Measurements from ENCODE around the gene MINDY4.

Gene MINDY4

DNA sequence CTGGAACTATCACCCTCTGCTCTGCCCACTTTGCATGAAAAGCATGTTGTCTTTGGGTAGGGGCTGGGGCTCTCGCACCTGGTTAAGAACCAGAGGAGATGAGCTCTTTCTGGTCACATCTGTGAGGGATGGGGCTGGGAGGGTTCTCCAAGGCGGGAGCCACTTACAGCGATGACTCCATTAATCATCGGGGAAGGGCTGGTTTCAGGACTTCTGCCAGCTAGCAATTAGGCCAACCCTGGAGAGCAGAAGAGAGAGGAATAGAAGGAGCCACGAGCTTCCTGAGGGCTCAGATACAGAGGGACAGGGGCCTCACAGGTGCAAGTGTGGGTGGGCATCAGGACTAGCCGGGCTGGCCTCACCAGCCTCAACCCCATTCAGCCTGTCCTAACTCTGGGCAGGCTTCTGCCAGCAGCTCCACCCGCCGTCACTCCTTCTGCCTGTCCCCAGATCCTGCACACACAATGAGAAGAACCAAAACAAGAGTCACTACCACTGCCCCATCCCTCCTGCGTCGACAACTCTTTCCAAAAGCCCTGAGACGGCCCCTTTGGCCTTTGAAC is 148.9 kb downstream of the MINDY4 start:
- Histone ChIP-seq H3K27ac (ENCODE audit: low read depth in 2 of 2, low read length in 2 of 2) (no peak overlapping the region), H3K4me1 (ENCODE audit: control insufficient read depth in 2 of 2, insufficient read depth in 2 of 2, low read length in 2 of 2) (peaks cover 0 to 19% of the 10 kb centered on the region in 2 donors), H3K36me3 (ENCODE audit: control insufficient read depth in 2 of 2, insufficient read depth in 2 of 2, low read length in 2 of 2) (peaks cover 3 to 12% of the 10 kb centered on the region in 2 donors), H3K9me3 (ENCODE audit: control insufficient read depth in 2 of 2, low read length in 2 of 2) (no peaks in the 10 kb centered on the region), H3K27me3 (ENCODE audit: control insufficient read depth in 2 of 2, insufficient read depth in 2 of 2, low read length in 2 of 2) (no peaks in the 10 kb centered on the region), H3K4me3 (ENCODE audit: low read length in 2 of 2) (no peak overlapping the region), H3K9ac (ENCODE audit: low read depth in 1 of 2, low read length in 2 of 2) (no peak overlapping the region)

GRCh38 chr7:30920584-30921539 is 149.6 kb downstream of the MINDY4 start:
- H3K4me3 ChIP-seq (ENCODE audit: low read length in 2 of 2): no peak overlapping the region
- H3K9me3 ChIP-seq (ENCODE audit: control insufficient read depth in 2 of 2, low read length in 2 of 2): no peaks in the 10 kb centered on the region
- H3K27ac ChIP-seq (ENCODE audit: low read depth in 2 of 2, low read length in 2 of 2): no peak overlapping the region
- no peak overlapping the region for H3K9ac ChIP-seq (ENCODE audit: low read depth in 1 of 2, low read length in 2 of 2)
- no peaks in the 10 kb centered on the region for H3K27me3 ChIP-seq (ENCODE audit: control insufficient read depth in 2 of 2, insufficient read depth in 2 of 2, low read length in 2 of 2)
- H3K4me1 ChIP-seq (ENCODE audit: control insufficient read depth in 2 of 2, insufficient read depth in 2 of 2, low read length in 2 of 2): peaks cover 0 to 15% of the 10 kb centered on the region in 2 donors
- H3K36me3 ChIP-seq (ENCODE audit: control insufficient read depth in 2 of 2, insufficient read depth in 2 of 2, low read length in 2 of 2): peaks cover 3 to 17% of the 10 kb centered on the region in 2 donors

- H3K9me3 ChIP-seq (ENCODE audit: control insufficient read depth in 2 of 2, low read length in 2 of 2): no peaks in the 10 kb centered on the region
- peaks cover 3 to 19% of the 10 kb centered on the region in 2 donors for H3K36me3 ChIP-seq (ENCODE audit: control insufficient read depth in 2 of 2, insufficient read depth in 2 of 2, low read length in 2 of 2)
- peaks cover 0 to 11% of the 10 kb centered on the region in 2 donors for H3K4me1 ChIP-seq (ENCODE audit: control insufficient read depth in 2 of 2, insufficient read depth in 2 of 2, low read length in 2 of 2)
- no peak overlapping the region for H3K9ac ChIP-seq (ENCODE audit: low read depth in 1 of 2, low read length in 2 of 2)
- H3K27me3 ChIP-seq (ENCODE audit: control insufficient read depth in 2 of 2, insufficient read depth in 2 of 2, low read length in 2 of 2): no peaks in the 10 kb centered on the region
- H3K27ac ChIP-seq (ENCODE audit: low read depth in 2 of 2, low read length in 2 of 2): no peak overlapping the region
- H3K4me3 ChIP-seq (ENCODE audit: low read length in 2 of 2): no peak overlapping the region
These were observed 150.6 kb downstream of the MINDY4 start for GRCh38 chr7:30921540-30922401.

DNA sequence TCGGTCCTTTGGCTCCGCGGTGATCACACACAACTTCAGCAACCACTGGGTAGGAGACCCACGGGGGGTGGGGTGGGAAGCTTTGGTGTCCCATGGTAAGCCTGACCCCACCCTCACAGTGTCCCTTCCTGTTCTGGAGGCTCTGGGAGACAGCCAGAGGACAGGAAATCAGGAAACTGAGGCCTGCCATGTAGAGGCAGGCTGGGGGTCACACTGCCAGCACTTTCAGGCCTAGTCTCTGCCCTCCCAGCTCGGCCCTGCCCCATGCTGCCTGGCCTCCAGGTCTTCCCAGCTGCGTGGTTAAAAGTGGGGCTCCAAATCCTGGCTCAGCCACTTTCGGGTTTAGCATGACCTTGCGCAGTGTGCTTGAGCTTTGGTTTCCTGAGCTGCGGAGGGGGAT is 151.4 kb downstream of the MINDY4 start:
- Histone ChIP-seq H3K9ac (ENCODE audit: low read depth in 1 of 2, low read length in 2 of 2) (no peak overlapping the region), H3K27me3 (ENCODE audit: control insufficient read depth in 2 of 2, insufficient read depth in 2 of 2, low read length in 2 of 2) (no peaks in the 10 kb centered on the region), H3K9me3 (ENCODE audit: control insufficient read depth in 2 of 2, low read length in 2 of 2) (peaks cover 0 to 2% of the 10 kb centered on the region in 2 donors), H3K4me3 (ENCODE audit: low read length in 2 of 2) (no peak overlapping the region), H3K27ac (ENCODE audit: low read depth in 2 of 2, low read length in 2 of 2) (no peak overlapping the region), H3K4me1 (ENCODE audit: control insufficient read depth in 2 of 2, insufficient read depth in 2 of 2, low read length in 2 of 2) (peaks cover 0 to 8% of the 10 kb centered on the region in 2 donors), H3K36me3 (ENCODE audit: control insufficient read depth in 2 of 2, insufficient read depth in 2 of 2, low read length in 2 of 2) (peaks cover 3 to 19% of the 10 kb centered on the region in 2 donors)

DNA sequence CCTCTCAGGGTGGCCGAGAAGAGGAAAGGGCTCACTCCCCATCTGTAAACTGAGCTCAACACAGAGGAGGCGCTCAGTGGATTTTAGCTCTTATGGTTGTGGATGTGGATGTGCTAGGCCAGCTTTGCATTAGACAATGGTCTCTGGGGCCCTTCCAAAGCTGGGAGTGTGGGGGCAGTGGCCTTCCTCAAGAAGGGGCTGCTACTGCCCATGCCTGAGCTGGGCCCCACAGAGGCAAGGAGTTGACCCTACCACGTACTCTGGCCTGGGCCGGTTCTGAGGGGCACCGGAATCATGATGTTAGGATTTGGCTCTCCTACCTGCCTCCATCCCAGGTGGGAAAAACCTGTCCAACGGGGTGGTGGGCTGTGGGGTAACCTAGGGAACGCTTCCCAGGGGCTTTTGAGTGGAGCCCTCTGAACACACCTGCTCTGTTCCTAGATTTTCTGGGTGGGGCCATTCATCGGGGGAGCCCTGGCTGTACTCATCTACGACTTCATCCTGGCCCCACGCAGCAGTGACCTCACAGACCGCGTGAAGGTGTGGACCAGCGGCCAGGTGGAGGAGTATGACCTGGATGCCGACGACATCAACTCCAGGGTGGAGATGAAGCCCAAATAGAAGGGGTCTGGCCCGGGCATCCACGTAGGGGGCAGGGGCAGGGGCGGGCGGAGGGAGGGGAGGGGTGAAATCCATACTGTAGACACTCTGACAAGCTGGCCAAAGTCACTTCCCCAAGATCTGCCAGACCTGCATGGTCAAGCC is 152.0 kb downstream of the MINDY4 start:
- Histone ChIP-seq H3K4me1 (ENCODE audit: control insufficient read depth in 2 of 2, insufficient read depth in 2 of 2, low read length in 2 of 2) (peaks cover 0 to 8% of the 10 kb centered on the region in 2 donors), H3K27ac (ENCODE audit: low read depth in 2 of 2, low read length in 2 of 2) (no peak overlapping the region), H3K4me3 (ENCODE audit: low read length in 2 of 2) (no peak overlapping the region), H3K27me3 (ENCODE audit: control insufficient read depth in 2 of 2, insufficient read depth in 2 of 2, low read length in 2 of 2) (no peaks in the 10 kb centered on the region), H3K9ac (ENCODE audit: low read depth in 1 of 2, low read length in 2 of 2) (no peak overlapping the region), H3K36me3 (ENCODE audit: control insufficient read depth in 2 of 2, insufficient read depth in 2 of 2, low read length in 2 of 2) (peaks cover 3 to 19% of the 10 kb centered on the region in 2 donors), H3K9me3 (ENCODE audit: control insufficient read depth in 2 of 2, low read length in 2 of 2) (peaks cover 0 to 2% of the 10 kb centered on the region in 2 donors)

- Histone ChIP-seq H3K27me3 (ENCODE audit: control insufficient read depth in 2 of 2, insufficient read depth in 2 of 2, low read length in 2 of 2) (no peaks in the 10 kb centered on the region), H3K36me3 (ENCODE audit: control insufficient read depth in 2 of 2, insufficient read depth in 2 of 2, low read length in 2 of 2) (peaks cover 3 to 19% of the 10 kb centered on the region in 2 donors), H3K9me3 (ENCODE audit: control insufficient read depth in 2 of 2, low read length in 2 of 2) (peaks cover 0 to 2% of the 10 kb centered on the region in 2 donors), H3K4me3 (ENCODE audit: low read length in 2 of 2) (no peak overlapping the region), H3K27ac (ENCODE audit: low read depth in 2 of 2, low read length in 2 of 2) (no peak overlapping the region), H3K9ac (ENCODE audit: low read depth in 1 of 2, low read length in 2 of 2) (no peak overlapping the region), H3K4me1 (ENCODE audit: control insufficient read depth in 2 of 2, insufficient read depth in 2 of 2, low read length in 2 of 2) (peaks cover 0 to 7% of the 10 kb centered on the region in 2 donors)
These were observed 152.7 kb downstream of the MINDY4 start for GRCh38 chr7:30923774-30924413.

DNA sequence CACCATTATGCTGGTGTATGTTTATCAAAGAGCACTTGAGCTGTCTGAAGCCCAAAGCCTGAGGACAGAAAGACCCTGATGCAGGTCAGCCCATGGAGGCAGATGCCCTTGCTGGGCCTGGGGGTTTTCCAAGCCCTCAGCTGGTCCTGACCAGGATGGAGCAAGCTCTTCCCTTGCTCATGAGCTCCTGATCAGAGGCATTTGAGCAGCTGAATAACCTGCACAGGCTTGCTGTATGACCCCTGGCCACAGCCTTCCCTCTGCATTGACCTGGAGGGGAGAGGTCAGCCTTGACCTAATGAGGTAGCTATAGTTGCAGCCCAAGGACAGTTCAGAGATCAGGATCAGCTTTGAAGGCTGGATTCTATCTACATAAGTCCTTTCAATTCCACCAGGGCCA is 153.4 kb downstream of the MINDY4 start:
- Histone ChIP-seq H3K4me1 (ENCODE audit: control insufficient read depth in 2 of 2, insufficient read depth in 2 of 2, low read length in 2 of 2) (peaks cover 0 to 3% of the 10 kb centered on the region in 2 donors), H3K4me3 (ENCODE audit: low read length in 2 of 2) (no peak overlapping the region), H3K36me3 (ENCODE audit: control insufficient read depth in 2 of 2, insufficient read depth in 2 of 2, low read length in 2 of 2) (peaks cover 3 to 19% of the 10 kb centered on the region in 2 donors), H3K9ac (ENCODE audit: low read depth in 1 of 2, low read length in 2 of 2) (no peak overlapping the region), H3K27me3 (ENCODE audit: control insufficient read depth in 2 of 2, insufficient read depth in 2 of 2, low read length in 2 of 2) (no peaks in the 10 kb centered on the region), H3K9me3 (ENCODE audit: control insufficient read depth in 2 of 2, low read length in 2 of 2) (peaks cover 0 to 2% of the 10 kb centered on the region in 2 donors), H3K27ac (ENCODE audit: low read depth in 2 of 2, low read length in 2 of 2) (no peak overlapping the region)

DNA sequence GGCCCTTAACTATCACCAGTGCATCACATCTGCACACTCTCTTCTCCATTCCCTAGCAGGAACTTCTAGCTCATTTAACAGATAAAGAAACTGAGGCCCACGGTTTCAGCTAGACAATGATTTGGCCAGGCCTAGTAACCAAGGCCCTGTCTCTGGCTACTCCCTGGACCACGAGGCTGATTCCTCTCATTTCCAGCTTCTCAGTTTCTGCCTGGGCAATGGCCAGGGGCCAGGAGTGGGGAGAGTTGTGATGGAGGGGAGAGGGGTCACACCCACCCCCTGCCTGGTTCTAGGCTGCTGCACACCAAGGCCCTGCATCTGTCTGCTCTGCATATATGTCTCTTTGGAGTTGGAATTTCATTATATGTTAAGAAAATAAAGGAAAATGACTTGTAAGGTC is 153.9 kb downstream of the MINDY4 start:
- Histone ChIP-seq H3K4me1 (ENCODE audit: control insufficient read depth in 2 of 2, insufficient read depth in 2 of 2, low read length in 2 of 2) (no peaks in the 10 kb centered on the region), H3K36me3 (ENCODE audit: control insufficient read depth in 2 of 2, insufficient read depth in 2 of 2, low read length in 2 of 2) (peaks cover 3 to 19% of the 10 kb centered on the region in 2 donors), H3K9me3 (ENCODE audit: control insufficient read depth in 2 of 2, low read length in 2 of 2) (peaks cover 0 to 2% of the 10 kb centered on the region in 2 donors), H3K9ac (ENCODE audit: low read depth in 1 of 2, low read length in 2 of 2) (no peak overlapping the region), H3K27ac (ENCODE audit: low read depth in 2 of 2, low read length in 2 of 2) (no peak overlapping the region), H3K27me3 (ENCODE audit: control insufficient read depth in 2 of 2, insufficient read depth in 2 of 2, low read length in 2 of 2) (no peaks in the 10 kb centered on the region), H3K4me3 (ENCODE audit: low read length in 2 of 2) (no peak overlapping the region)

DNA sequence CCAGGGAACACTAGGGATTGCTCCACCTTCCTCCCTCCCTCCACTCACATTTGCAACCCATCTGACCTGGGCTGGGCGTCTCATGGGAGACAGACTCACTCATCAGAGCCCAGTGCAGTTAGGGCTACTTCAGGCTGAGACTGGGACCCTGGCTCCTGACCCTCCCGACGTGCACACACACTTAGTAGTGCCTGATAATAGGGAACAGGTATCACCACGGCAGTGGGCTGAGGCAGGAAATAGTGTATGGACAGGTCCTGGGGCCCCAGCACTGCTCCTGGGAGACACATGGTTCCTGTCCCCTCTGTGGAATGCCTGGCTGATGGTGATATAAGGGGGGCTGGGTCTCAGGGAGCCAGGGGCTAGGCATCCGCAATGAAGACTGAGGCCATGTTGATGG is 154.7 kb downstream of the MINDY4 start:
- Histone ChIP-seq H3K36me3 (ENCODE audit: control insufficient read depth in 2 of 2, insufficient read depth in 2 of 2, low read length in 2 of 2) (peaks cover 3 to 19% of the 10 kb centered on the region in 2 donors), H3K4me1 (ENCODE audit: control insufficient read depth in 2 of 2, insufficient read depth in 2 of 2, low read length in 2 of 2) (no peaks in the 10 kb centered on the region), H3K9ac (ENCODE audit: low read depth in 1 of 2, low read length in 2 of 2) (no peak overlapping the region), H3K27me3 (ENCODE audit: control insufficient read depth in 2 of 2, insufficient read depth in 2 of 2, low read length in 2 of 2) (no peaks in the 10 kb centered on the region), H3K9me3 (ENCODE audit: control insufficient read depth in 2 of 2, low read length in 2 of 2) (peaks cover 0 to 2% of the 10 kb centered on the region in 2 donors), H3K4me3 (ENCODE audit: low read length in 2 of 2) (no peak overlapping the region), H3K27ac (ENCODE audit: low read depth in 2 of 2, low read length in 2 of 2) (no peak overlapping the region)

Data from mucosa of rectum (tissue), 2 donors.